ENCODE measurements around the gene APP.

DNA sequence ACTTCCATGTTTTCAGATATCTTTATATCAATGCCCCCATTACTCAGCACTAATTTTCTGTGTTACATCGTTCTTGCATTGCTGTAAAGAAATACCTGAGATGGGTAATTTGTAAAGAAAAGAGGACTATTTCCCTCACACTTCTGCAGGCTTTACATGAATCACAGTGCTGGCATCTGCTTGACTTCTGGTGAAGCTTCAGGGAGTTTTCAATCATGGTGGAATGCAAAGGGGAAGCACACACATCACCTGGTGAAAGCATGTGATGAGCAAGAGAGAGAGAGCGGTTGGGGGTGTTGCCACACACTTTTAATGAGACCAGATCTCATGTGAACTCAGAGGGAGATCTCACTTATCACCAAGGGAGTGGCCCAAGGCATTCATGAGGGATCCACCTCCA is 14.9 kb upstream of the APP start:
- TF ChIP-seq, protein P1, sequence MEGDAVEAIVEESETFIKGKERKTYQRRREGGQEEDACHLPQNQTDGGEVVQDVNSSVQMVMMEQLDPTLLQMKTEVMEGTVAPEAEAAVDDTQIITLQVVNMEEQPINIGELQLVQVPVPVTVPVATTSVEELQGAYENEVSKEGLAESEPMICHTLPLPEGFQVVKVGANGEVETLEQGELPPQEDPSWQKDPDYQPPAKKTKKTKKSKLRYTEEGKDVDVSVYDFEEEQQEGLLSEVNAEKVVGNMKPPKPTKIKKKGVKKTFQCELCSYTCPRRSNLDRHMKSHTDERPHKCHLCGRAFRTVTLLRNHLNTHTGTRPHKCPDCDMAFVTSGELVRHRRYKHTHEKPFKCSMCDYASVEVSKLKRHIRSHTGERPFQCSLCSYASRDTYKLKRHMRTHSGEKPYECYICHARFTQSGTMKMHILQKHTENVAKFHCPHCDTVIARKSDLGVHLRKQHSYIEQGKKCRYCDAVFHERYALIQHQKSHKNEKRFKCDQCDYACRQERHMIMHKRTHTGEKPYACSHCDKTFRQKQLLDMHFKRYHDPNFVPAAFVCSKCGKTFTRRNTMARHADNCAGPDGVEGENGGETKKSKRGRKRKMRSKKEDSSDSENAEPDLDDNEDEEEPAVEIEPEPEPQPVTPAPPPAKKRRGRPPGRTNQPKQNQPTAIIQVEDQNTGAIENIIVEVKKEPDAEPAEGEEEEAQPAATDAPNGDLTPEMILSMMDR (IDR thresholded peaks at IDR 0.05; ENCODE audit: insufficient read depth, low read length, poor library complexity, severe bottlenecking), result no peak
- TF ChIP-seq EZH2phosphoT487 (conservative IDR thresholded peaks at IDR 0.05; ENCODE audit: low read length), result no peak
